ENCODE measurements around the gene RAD51B. TPM values are rescaled to one million over a fixed set of nuclear protein-coding genes. Genes with fewer than 3 reads are reported as not detected.

Gene RAD51B
- total and polyA plus RNA-seq, 2 of the 13 experiments (the other 11 are each of a cell fraction or from before 2014, with no cell fraction given), result 7.0 to 9.5 TPM

DNA sequence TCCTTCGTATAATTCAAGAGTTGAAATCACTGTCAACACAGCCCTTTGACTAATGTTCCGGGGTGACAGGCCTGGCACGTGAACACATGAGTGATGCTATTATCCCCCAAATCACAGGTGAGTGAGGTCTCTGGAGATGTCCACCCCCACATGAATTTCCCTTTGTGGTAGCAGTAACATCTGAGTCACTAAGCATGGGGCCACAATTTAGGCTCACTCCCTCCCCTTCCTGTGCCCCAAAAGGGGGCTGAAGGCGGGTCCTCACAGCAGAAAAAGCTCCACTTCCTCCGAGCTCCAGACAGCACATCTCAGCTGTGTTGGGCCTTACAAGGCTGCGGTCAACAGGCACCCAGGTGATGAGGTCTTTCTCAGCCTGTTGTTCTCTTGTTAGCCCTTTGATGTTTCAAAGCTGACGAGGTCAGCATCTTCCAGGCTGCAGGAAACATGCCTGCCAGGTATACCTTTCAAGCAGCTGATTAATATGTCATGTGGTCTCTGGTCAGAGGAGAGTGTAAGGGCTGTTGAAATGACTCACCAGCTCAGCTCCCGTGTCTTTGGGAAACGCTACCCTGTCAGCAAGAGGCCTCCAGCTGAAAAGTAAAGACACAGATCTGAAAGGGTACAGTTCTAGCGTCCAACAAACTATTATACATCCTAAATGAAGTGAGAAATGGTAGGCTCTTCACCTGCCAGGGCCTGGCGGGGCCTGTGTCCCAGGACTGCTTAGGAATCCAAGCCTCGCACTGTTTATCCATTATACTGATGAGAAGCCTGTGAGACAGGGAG, 866.0 kb downstream of the RAD51B start (continued):
- TF ChIP-seq FOXO4 (CRISPR knock-in tag; conservative IDR thresholded peaks at IDR 0.05) (no peak), CHCHD3 (CRISPR knock-in tag; IDR thresholded peaks at IDR 0.05) (no peak), PPARG (CRISPR knock-in tag; conservative IDR thresholded peaks at IDR 0.05) (no peak), FOSL1 (CRISPR knock-in tag; IDR thresholded peaks at IDR 0.05; ENCODE audit: borderline replicate concordance) (no peak), ZNF160 (CRISPR knock-in tag; IDR thresholded peaks at IDR 0.05) (no peak), HDAC6 (IDR thresholded peaks at IDR 0.05; ENCODE audit: low read depth, low read length) (no peak), SMAD9 (CRISPR knock-in tag; IDR thresholded peaks at IDR 0.05) (no peak), MED1 (CRISPR knock-in tag; IDR thresholded peaks at IDR 0.05) (0 out of 2 replicates have a peak, but pooled peaks have one; percentile 11), KLF12 (CRISPR knock-in tag; IDR thresholded peaks at IDR 0.05; ENCODE audit: borderline replicate concordance) (no peak), ARID5B (CRISPR knock-in tag; IDR thresholded peaks at IDR 0.05) (peak; percentile 44; the same call in 1 of the 2 replicates), TFDP2 (CRISPR knock-in tag; IDR thresholded peaks at IDR 0.05) (no peak), HNRNPH1 (optimal IDR thresholded peaks at IDR 0.05; ENCODE audit: low read depth, low read length) (no peak), PITX1 (CRISPR knock-in tag; IDR thresholded peaks at IDR 0.05) (no peak), SAP130 (CRISPR knock-in tag; IDR thresholded peaks at IDR 0.05; ENCODE audit: low read depth) (peak; percentile 41), POGZ (CRISPR knock-in tag; IDR thresholded peaks at IDR 0.05) (no peak), NFRKB (IDR thresholded peaks at IDR 0.05) (no peak)

Data from HepG2 (cell line).